Activated T-cell treated with anti-CD3 and anti-CD28 coated beads for 4 hours (primary cell): Measurements from ENCODE around the gene MRTFB.

Experiments used
- DNase-seq: peaks from one replicate; pipeline ENCODE4 v3.0.0-alpha.2; 2020

Gene MRTFB

DNA sequence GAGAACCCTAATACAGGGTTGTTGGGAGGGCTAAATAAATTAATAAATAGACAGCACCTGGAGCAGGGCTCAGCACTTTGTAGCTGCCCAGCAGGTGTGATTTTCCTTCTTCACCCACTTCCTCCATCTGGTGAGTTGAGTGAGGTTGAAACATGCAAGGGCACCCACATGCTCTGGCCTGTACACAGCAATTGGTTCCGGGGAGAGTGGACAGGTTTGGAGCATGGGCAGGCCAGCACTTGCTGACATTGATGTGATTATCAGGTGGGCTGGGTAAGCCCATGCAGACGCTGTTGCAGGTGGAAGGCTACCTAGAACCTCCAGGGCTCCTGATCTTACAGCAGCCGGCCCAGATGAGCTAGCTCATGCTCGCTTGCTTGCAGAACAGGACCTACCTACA is 1.3 kb upstream of the MRTFB start:
- no peak for DNase-seq

DNA sequence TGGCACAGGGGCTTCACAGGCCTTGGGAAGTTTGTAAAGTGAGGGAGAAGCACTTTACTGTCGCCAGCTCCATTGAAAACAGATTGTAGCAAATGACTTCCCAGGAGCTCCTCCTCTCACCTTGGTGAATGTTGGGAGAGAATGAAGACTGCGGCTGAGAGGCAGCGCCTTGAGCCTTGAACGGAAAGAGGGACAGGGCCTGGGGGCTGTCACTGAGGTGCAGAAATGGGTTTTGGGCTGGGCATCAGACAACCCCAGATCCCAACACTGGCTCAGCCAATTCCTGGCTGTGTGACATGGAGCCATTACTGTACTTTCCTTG is 603 bp upstream of the MRTFB start:
- DNase-seq, result no peak

DNA sequence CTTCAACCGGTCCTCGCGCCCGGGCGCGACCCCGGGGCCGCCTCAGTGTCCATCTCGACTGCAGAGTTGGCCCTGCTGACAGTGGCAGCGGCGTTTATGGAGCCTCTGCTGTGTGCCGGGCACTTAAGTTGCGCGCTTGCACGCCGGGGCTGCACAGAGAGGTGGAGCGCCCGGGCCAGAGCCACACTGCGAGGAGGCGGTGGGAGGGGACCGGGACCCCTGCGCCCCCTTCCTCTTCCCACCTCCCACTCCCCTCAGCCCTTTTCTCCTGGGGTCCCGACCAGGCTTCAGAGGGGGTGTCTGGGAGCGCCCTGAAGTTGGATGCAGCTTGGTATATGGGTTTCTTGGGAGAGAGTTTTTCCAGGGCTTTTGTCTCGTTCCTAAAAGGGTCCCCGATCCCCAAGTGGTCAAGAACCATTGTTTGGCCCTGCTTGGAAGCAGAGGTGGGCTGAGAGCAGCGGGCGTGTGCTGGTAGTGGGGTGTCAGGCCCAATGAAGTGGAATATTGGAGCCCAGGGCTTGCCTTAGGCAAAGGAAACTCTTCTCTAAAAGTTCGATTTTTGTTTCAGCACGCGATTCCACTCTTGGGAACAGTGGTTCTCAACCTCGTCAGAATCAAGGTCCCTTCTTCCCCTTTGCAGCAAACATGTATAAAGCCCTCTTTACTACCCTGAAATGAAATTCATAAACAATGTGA is 605 bp downstream of the MRTFB start:
- DNase-seq, result peak; percentile 4

DNA sequence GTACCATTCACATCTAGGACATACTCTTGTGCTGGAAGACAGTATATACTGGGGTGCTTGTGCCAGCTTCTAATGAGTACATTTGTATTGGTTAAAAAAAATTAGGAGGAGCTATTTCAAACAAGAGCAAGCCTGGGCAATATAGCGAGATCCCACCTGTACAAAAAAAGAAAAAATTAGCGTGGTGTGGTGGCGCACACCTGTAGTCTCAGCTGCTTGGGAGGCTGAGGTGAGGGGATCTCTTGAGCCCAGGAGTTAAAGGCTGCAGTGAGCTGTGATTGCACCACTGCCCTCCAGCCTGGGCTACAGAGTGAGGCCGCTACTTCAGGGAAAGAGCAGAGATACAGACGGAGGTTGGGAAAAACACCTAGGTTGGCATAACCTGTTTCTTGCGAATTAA is 1.2 kb downstream of the MRTFB start:
- no peak for DNase-seq

DNA sequence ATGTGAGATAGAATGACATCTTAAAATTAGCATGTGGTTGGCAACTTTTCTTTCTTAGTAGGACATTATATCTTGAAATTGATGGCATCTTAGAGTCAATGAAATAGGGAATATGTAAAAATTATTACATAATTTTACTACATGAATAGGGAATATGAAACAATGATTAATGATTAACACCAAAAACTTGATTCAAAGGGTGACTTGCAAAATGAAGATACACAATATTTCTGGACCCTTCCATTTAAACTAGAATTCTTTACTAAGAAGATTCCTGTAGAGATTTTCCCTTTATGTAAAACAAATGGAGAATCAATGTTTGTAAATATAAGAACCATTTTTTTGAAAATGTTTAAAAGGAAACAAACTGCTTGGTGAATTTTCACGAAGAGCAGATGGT is 3.4 kb downstream of the MRTFB start:
- DNase-seq, result no peak

DNA sequence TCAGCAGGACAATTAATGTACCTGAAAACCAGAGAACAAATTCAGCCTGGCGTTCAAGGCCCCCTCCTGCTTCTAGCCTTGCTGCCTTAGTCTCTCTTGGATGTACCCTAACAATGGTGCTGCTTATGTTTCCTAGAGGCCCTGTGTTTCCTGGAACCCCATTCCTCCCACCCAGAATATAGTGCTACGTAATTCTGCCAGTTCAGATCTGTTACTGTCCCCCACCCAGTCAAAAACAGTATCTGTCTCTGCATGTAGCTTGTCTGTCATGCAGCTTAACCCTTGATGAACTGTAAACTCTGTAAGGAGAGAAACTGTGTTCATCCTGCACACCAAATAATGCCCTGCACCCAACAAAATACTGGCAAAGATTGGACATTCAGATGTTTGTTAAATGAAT is 6.8 kb downstream of the MRTFB start:
- no peak for DNase-seq

DNA sequence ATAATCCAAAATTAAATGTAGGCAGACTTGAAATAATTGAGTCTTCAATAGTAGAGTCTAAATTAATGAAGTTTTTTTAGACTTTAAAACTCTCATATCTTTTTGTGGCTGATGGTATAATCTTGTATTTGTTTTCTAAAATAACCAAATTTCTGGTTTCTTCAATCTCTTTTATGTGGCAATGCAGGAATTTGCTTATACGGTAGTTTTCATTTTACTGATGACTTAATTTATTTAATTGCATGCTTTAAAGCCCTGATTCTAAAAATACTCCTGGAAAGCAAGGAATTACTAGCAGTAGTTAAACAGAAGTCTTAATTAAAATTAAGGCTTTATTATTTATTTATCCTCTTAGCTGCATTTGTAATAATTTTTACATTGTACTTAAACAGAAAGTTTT is 15.4 kb downstream of the MRTFB start:
- DNase-seq, result no peak

DNA sequence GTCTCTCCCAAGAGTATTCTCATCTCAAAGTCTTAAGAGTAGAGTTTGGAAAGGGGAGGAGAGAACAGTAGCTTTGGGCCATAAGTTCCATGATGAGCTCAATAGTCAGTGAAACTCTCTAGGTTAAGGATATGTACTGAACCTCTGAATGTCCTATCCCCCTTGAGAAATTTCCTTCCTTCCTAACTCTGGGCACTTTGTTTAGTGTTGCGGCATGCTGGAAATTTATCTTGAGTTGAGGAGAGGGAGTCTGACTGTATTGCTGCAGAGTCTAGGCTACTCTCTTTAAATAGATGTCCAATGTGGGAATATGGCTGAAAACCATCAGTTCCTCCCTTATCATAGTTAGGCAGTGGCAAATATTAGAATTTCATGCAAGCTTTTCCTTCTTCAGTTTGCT is 16.1 kb downstream of the MRTFB start:
- no peak for DNase-seq

DNA sequence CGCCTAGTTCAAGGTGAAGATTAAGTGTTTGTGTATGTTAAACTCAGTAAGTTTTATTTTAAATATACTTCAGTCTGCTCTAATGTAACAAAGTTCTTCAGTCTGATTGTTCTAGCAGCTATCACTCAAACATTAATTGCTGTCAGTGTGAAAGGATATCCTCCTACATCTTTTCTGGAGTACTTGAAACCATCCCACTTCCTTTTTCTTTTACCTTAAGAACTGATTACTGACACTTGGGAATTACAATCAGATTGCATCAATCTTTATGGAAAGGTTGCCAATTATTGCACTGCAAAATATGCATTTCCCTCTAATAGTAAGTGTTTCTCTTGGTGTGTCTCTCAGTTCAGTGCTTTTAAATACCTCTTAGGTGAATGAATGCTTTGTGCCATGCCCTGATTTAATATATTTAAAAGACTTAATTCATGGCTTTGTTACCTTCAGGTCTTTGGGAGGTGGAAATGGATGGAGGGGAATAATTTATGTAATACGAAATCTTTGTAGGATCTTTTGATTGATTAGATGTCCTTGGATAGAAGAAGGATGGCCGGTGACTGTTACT is 16.6 kb downstream of the MRTFB start:
- DNase-seq, result no peak

DNA sequence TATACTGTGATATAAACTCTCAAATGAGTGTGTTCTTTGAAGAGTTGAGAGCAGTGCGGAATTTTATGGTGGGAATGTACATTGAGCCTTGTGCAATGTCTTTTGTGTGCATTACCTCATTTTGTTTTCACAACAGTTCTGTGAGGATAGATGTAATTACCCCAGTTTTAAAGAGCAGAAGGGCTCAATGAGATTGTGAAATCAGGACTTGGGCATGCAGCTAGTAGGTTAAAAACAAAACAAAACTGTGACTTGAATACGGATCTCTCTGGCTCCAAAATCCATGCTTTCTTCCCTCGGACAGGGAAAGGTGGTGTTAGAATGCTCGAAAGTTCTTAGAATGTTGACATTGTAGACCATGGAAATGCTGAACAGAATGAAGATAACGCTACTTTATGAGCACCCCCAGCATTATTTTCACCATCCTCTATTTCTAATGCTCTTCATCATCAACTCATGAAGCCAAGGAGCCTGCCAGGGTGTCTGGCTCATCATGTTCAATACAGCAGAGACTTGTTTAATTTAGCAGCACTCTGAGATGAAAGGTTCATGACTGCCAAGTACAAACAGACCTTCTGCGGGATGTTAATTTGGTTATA is 17.1 kb downstream of the MRTFB start:
- DNase-seq, result no peak

DNA sequence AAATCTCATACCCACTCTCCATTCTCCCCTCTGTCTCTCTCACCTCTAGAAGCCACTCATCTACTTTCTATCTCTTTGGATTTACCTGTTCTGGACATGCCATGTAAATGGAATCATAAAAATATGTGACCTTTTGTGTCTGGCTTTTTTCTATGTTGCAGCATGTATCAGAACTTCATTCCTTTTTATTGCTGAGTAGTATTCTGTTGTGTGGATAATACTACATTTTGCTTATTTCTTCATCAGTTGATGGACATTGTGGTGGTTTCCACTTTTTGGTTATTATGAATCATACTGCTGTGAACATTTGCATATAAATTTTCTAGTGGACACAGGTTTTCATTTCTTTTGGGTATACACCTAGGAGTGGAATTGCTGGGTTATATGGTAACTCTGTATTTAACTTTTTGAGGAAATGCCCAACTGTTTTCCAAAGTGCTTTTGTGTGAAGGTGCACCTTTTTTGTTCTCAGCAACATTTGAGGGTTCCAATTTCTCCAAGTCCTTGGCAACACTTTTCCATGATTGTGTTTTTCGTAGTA is 18.2 kb downstream of the MRTFB start:
- DNase-seq, result no peak

DNA sequence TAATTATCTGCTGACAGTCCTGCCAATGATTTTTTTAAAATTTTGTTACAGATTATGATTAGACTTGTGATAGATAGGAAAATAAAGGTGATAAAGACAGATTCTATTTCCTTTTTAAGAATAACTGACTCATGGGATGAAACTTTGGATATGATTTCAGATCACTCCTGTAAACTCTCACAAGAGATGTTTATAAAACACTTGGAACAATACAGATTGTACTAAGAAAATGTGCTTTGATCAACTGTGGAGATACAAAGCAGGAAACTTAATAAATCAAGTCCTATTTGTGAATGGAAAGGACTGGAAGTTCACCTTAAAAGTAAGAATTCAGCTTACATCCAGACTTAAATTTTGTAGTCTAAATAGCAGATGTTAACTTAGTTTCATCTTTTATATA is 21.4 kb downstream of the MRTFB start:
- DNase-seq, result no peak

DNA sequence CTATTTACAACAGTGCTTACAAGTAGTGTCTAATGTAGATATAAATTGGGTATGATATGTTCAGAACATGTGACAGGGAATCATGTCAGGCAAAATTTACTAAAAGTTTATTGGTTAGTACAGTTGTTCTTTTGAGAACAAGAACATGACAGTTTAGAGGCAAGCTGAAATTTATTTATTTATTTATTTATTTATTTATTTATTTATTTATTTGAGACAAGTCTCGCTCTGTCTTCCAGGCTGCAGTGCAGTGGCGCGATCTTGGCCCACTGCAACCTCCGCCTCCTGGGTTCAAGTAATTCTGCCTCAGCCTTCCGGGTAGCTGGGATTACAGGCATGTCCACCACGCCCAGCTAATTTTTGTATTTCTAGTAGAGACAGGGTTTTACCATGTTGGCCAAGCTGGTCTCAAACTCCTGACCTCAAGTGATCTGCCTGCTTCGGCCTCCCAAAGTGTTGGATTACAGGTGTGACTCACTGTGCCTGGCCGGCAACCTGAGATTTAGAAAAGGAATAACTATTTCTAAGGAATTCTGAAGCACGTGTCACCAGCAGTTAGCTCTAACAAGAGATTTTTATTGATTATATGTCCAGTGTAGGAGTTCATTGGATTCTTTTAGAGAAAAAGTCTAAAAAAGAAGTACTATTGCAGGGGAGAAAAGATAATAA is 24.9 kb downstream of the MRTFB start:
- DNase-seq, result no peak

DNA sequence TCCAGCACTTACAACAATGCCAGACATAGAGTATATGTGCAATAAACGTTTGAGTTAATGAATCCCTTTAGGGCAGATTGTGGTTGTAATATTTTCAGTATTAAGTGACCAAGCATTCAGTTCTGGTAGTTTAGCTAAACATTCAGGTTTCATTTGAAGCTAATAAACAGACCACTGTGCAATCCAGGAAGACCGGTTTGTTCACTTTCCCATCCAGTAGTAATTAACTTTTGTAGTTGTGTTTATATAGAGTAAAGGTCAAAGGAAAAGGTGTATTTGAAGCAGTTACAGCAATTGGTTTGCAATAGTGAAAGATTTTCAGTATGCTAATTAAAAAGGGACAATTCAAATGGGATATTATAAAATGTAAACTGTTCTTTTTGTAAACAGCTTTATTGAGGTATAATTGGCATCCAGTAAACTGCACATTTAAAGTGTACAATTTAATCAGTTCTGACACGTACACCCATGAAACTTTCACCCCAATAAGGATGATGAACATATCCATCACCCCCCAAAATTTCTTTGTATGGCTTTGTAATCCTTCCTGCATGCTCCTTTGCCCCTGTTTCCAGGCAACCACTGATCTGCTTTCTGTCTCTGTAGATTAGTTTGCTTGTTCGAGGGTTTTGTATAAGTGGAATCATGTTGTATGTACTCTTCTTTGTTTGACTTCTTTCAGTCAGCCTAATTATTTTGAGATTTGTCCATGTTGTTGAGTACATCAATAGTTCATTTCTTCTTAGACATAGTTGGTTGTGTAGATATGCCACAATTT is 26.3 kb downstream of the MRTFB start:
- no peak for DNase-seq

DNA sequence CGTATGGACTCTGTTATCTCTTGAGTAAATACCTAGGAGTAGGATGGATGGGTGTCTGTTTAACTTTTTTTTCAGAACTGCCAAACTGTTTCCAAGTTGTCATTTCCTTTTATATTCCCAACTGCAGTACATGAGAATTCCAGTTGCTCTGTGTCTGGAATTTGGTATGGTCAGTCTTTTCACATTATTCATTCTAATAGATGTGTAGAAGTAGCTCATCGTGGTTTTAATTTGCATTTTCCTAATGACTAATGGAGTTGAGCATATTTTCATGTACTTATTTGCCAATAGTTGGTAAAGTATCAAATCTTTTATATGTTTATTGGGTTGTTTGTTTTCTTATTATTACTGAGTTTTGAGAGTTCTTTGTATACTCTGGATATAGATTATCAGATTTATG is 27.0 kb downstream of the MRTFB start:
- DNase-seq, result no peak

DNA sequence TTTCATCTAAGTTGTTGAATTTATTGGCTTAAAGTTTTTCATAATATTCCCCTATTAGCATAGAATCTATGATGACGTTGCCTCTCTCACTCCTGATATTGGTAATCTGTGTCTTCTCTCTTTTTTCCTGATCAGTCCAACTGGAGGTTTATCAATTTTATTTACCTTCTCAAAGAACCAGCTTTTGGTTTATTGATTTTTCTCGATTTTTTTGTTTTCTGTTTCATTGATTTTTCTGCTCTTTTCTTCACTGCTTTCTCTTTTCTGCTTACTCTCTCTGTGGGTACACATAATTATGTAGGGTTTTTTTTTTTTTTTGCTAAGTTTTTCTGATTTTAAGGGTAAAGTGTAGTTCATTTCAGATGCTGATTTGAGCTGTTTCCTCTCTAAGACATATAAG is 29.7 kb downstream of the MRTFB start:
- no peak for DNase-seq

DNA sequence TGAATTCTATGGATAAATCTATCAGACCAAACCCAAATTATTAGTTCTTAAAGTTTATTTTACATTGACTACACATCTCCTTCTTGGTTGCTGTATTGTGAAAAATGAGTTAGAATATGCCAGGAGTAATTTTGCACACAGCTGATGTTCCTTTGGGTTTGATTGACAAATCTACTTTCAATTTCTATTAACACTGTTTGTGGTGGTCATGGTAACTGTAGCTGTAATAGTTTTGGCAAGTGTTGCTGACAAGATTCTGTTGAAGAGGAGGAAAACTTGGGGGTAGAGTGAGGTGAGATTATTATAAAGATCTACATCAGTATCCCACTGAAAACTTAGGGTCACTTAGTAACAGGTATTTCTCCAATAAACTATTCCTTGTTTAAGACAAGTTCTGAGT is 30.3 kb downstream of the MRTFB start:
- DNase-seq, result no peak

DNA sequence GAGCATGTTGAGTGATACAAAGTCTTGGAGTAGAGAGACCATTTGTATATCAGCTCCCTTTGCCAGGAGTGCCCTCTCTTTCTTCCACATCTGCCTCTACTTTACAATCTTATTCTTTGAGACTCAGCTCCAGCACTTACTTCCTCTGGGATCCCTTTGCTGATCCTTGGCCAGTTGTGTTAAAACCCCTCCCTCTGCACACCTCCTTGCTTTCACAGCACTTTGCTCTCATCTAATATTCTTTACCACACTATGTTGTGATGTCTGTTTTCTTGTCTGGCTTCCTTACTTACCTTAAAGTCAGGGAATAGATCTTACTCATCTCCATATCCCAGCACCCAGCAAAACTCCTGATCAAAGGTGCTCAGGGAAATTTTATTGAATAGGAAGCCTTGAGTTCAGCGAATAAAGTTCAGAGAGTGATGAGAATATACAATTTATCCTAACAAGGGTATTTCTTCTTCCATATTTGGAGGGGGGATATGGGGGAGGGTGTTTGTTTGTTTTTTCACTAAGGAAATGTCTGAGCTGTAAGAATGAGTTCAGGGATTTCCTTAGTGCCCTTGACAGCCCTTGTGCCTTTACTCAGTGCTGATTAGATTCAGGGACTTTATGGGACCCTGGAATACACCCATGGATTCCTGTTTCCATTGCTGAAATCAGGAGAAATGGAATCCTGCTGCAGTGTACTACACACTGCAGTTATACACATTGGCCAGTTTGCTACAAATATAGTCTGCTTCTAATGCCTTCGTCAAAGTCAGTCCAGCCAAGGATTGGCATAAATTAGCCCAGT is 32.0 kb downstream of the MRTFB start:
- DNase-seq, result no peak

DNA sequence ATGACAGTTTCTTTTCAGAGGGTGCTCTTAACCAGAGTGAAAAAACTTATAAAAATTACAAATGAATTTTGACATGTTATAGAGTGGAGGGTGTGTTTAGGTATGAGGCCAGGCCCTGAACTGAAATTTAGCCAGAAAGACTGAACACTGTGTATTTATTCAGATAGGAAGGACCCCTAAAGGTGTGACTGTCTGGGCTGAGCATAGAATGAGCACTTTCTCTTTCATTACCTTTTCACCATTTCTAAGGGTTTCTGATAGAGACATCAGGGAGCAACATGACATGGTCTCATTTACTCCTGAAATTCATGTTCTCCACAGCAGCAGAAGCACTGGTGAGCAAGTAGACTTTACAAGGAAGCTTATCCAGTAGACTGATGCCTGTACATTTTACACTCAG is 32.9 kb downstream of the MRTFB start:
- DNase-seq, result no peak

DNA sequence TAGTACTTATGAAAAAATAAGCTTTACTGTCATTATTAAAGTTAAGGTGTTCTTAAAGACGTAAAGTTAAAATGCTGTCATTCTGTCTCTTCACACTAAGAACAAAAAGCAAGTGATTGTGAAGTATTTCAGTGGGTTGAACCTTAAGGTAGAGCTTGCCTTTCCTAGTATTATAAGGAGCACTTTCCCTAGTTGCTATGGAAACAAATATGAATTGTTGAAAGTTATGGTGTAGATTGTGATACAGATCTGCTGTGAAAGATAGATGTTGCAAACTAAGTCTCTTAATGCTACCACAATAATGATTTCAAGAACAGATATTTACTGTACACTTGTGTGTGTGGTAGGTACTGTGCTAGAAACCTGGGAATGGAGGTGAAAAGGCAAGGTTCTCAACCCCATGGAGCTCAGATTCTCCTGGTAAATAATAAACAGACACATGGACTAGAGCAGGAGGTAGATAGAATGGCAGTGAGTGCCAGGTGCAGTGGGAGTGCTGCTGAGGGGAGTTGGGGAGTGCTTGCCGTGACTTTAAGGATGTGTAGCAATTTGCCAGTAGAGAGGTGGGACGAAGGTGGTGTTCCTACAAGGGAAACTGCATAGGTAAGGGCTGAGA is 34.7 kb downstream of the MRTFB start:
- DNase-seq, result no peak

DNA sequence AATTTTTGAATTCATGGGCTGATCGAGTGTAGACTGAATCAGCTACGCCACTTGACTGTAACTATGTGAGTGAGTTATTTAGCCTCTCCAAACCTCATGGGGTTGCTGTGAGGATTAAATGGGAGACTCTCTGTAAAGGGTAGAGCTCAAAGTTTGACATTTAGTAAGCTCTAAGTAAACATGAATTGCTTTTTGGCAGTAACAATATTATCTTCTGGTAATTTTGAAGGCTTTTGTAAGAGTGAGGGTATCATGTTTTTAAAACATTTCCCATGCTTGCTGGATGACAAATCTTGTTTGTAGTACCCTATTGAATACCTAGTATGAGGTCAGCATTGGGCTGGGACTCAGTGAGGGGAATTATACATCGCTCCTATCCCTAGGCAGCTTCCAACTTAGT is 35.3 kb downstream of the MRTFB start:
- DNase-seq, result no peak

DNA sequence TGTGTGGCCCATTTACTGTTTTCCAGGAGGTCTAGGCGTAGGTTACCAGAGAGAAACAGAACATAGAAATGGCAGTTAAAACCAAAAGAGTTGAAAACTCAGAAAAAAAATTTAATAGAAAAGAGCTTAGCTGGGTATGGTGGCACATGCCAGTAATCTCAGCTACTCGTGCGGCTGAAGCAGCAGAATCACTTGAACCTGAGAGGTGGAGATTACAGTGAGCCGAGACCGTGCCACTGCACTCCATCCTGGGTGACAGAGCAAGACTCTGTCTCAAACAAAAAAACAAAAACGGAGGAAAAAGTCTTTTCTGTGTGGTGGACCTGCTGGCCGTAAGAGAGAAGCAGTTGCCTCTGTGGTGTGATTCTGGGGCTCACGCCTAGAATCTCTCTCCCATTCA is 35.8 kb downstream of the MRTFB start:
- no peak for DNase-seq
